ENCODE data around the gene HIBCH. TPM values are rescaled to one million over a fixed set of nuclear protein-coding genes. Genes with fewer than 3 reads are reported as not detected.

The HIBCH gene
- total and polyA plus RNA-seq, 2 experiments from 2014 or later: 25.7 to 42.3 TPM

- Histone ChIP-seq H3F3A (replicated peaks; ENCODE audit: low read depth) (no peaks in the 10 kb centered on the region), H4K20me1 (replicated peaks; ENCODE audit: insufficient read depth) (no peaks in the 10 kb centered on the region), H3K79me2 (replicated peaks; ENCODE audit: insufficient read depth) (no peaks in the 10 kb centered on the region), H3K4me2 (no peak overlapping the region), H3K36me3 (ENCODE audit: insufficient read depth) (no peaks in the 10 kb centered on the region), H3K4me1 (ENCODE audit: insufficient read depth) (peaks cover 1% of the 10 kb centered on the region), H2AFZ (no peak overlapping the region), H3K27me3 (ENCODE audit: insufficient read depth) (peaks cover 13% of the 10 kb centered on the region; the same call in 1 of the 2 replicates), H3K4me3 (no peak overlapping the region), H3K27ac (ENCODE audit: low read depth) (no peak overlapping the region), H3K9me2 (ENCODE audit: insufficient read depth) (no peaks in the 10 kb centered on the region)
- TF ChIP-seq EZH2phosphoT487 (IDR thresholded peaks at IDR 0.05; ENCODE audit: unreplicated experiment) (no peak), CREB1 (CRISPR knock-in tag; IDR thresholded peaks at IDR 0.05; ENCODE audit: low read depth) (no peak), EZH2 (IDR thresholded peaks at IDR 0.05; ENCODE audit: low read depth, unreplicated experiment) (no peak), POLR2AphosphoS5 (IDR thresholded peaks at IDR 0.05; ENCODE audit: low read depth) (no peak)
- TF ChIP-seq, protein P1, sequence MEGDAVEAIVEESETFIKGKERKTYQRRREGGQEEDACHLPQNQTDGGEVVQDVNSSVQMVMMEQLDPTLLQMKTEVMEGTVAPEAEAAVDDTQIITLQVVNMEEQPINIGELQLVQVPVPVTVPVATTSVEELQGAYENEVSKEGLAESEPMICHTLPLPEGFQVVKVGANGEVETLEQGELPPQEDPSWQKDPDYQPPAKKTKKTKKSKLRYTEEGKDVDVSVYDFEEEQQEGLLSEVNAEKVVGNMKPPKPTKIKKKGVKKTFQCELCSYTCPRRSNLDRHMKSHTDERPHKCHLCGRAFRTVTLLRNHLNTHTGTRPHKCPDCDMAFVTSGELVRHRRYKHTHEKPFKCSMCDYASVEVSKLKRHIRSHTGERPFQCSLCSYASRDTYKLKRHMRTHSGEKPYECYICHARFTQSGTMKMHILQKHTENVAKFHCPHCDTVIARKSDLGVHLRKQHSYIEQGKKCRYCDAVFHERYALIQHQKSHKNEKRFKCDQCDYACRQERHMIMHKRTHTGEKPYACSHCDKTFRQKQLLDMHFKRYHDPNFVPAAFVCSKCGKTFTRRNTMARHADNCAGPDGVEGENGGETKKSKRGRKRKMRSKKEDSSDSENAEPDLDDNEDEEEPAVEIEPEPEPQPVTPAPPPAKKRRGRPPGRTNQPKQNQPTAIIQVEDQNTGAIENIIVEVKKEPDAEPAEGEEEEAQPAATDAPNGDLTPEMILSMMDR (conservative IDR thresholded peaks at IDR 0.05; ENCODE audit: low read depth in 2 of 2): no peak
- TF ChIP-seq, protein P2, sequence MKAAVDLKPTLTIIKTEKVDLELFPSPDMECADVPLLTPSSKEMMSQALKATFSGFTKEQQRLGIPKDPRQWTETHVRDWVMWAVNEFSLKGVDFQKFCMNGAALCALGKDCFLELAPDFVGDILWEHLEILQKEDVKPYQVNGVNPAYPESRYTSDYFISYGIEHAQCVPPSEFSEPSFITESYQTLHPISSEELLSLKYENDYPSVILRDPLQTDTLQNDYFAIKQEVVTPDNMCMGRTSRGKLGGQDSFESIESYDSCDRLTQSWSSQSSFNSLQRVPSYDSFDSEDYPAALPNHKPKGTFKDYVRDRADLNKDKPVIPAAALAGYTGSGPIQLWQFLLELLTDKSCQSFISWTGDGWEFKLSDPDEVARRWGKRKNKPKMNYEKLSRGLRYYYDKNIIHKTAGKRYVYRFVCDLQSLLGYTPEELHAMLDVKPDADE (IDR thresholded peaks at IDR 0.05): no peak
- DNase-seq (ENCODE audit: low spot score): no peak
- Mint-ChIP-seq H3K27ac (no peak overlapping the region), H3K27me3 (ENCODE audit: insufficient read depth, low read depth, poor library complexity) (peaks cover 17% of the 10 kb centered on the region), H3K36me3 (ENCODE audit: low read depth) (no peaks in the 10 kb centered on the region), H3K4me3 (no peak overlapping the region), H3K9me3 (no peaks in the 10 kb centered on the region; the same call in 2 of the 3 replicates), H3K4me1 (peaks cover 22% of the 10 kb centered on the region)
- no peak for ATAC-seq
Measured at GRCh38 chr2:190339394-190339793, 19.8 kb upstream of the HIBCH start.

- Histone ChIP-seq H3K4me1 (ENCODE audit: insufficient read depth) (no peaks in the 10 kb centered on the region), H3K4me2 (no peak overlapping the region), H3K4me3 (no peak overlapping the region), H3K36me3 (ENCODE audit: insufficient read depth) (no peaks in the 10 kb centered on the region), H4K20me1 (replicated peaks; ENCODE audit: insufficient read depth) (no peaks in the 10 kb centered on the region), H3K79me2 (replicated peaks; ENCODE audit: insufficient read depth) (no peaks in the 10 kb centered on the region), H3F3A (replicated peaks; ENCODE audit: low read depth) (no peaks in the 10 kb centered on the region), H3K27me3 (ENCODE audit: insufficient read depth) (0 out of 2 replicates have a peak, but pooled peaks cover 9% of the 10 kb centered on the region), H3K9me2 (ENCODE audit: insufficient read depth) (no peaks in the 10 kb centered on the region), H3K27ac (ENCODE audit: low read depth) (no peak overlapping the region), H2AFZ (no peak overlapping the region)
- Mint-ChIP-seq H3K27me3 (ENCODE audit: insufficient read depth, low read depth, poor library complexity) (peaks cover 13% of the 10 kb centered on the region), H3K9me3 (no peaks in the 10 kb centered on the region; the same call in 2 of the 3 replicates), H3K4me1 (peaks cover 20% of the 10 kb centered on the region), H3K27ac (no peak overlapping the region), H3K36me3 (ENCODE audit: low read depth) (no peaks in the 10 kb centered on the region), H3K4me3 (no peak overlapping the region)
- DNase-seq (ENCODE audit: low spot score) (no peak), ATAC-seq (no peak)
- TF ChIP-seq ZNF462 (CRISPR knock-in tag; IDR thresholded peaks at IDR 0.05) (no peak), REST (IDR thresholded peaks at IDR 0.05; ENCODE audit: unreplicated experiment) (no peak), STAT1 (IDR thresholded peaks at IDR 0.05; ENCODE audit: unreplicated experiment) (no peak), CREB1 (CRISPR knock-in tag; IDR thresholded peaks at IDR 0.05; ENCODE audit: low read depth) (no peak), JUNB (IDR thresholded peaks at IDR 0.05; ENCODE audit: unreplicated experiment) (no peak)
Measured at GRCh38 chr2:190338453-190338852, 18.8 kb upstream of the HIBCH start.
